GM12873 (cell line): Measurements from ENCODE around the gene MCM6.

Experiments used
- TF ChIP-seq, protein P1 (sequence below): IDR thresholded peaks from 2 replicates; pipeline ENCODE4 v1.5.1; 2012; ENCODE audit warnings: low read depth, mild to moderate bottlenecking, moderate library complexity, low read length, control low read depth; ENCODE audit not compliant: insufficient read depth; ENCODE audit errors: missing control alignments

The MCM6 gene

DNA sequence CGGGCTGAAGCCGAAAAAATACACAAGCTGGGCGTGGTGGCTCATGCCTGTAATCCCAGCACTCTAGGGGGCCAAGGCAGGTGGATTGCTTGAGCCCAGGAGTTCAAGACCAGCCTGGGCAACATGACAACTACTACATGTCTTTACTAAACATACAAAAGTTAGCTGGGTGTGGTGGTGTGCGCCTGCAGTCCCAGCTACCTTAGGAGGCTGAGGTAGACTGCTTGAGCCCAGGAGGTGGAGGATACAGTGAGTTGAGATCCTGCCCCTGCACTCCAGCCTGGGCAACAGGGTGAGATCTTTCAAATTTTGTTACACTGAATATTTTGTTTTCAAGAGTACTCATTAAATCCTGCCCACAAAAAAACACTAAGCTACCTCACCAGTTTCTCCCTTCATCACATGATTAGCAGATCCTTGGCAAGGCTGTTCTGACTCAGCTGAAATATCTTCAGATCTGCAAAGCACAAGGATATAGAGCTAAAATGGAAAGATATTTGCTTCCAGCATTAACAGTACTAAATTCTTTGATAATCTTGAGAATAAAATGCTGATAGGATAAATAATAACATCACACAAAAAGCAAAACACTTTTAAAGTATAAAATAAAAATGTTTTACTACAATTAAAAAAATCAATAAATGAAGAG lies 28.2 kb upstream of the MCM6 start:
- TF ChIP-seq, protein P1, sequence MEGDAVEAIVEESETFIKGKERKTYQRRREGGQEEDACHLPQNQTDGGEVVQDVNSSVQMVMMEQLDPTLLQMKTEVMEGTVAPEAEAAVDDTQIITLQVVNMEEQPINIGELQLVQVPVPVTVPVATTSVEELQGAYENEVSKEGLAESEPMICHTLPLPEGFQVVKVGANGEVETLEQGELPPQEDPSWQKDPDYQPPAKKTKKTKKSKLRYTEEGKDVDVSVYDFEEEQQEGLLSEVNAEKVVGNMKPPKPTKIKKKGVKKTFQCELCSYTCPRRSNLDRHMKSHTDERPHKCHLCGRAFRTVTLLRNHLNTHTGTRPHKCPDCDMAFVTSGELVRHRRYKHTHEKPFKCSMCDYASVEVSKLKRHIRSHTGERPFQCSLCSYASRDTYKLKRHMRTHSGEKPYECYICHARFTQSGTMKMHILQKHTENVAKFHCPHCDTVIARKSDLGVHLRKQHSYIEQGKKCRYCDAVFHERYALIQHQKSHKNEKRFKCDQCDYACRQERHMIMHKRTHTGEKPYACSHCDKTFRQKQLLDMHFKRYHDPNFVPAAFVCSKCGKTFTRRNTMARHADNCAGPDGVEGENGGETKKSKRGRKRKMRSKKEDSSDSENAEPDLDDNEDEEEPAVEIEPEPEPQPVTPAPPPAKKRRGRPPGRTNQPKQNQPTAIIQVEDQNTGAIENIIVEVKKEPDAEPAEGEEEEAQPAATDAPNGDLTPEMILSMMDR: no peak

DNA sequence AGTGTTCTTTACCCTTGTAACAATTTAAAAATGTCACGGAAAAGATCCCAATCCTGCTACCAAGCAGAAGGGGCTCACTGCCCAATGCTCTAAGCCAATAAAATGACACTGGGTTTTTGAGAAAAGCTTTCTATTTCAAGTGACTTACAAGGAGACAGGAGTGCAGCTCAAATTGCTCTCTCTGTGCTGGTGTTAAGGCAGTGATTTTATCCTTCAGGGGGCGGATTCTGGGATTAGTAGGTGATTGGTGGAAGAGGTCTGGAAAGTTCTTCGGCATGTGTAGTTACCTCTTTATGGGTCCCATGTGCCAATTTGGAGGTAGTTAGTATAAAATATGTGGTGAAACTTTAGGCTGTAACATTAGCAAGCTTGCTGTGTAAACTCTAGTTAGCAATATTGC lies 27.4 kb upstream of the MCM6 start:
- TF ChIP-seq, protein P1: no peak

DNA sequence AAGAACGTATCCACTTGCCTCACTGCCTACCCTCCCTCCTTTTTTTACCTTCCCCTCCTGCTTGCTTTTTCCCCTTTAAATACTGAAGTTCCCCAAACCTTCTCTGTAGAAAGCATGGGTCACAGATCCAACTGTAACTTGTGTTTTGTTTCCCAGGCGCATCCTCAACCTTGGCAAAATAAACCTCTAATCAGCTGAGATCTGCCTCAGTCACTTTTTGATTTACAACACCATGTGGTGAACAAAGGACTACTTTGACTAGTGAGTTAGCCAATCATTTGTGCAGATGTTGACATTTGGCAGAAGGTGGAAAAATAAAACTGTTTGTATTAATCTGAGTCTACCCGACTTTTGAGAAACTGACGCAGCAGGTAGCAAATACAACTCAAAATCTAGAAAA lies 23.3 kb upstream of the MCM6 start:
- TF ChIP-seq, protein P1: no peak

DNA sequence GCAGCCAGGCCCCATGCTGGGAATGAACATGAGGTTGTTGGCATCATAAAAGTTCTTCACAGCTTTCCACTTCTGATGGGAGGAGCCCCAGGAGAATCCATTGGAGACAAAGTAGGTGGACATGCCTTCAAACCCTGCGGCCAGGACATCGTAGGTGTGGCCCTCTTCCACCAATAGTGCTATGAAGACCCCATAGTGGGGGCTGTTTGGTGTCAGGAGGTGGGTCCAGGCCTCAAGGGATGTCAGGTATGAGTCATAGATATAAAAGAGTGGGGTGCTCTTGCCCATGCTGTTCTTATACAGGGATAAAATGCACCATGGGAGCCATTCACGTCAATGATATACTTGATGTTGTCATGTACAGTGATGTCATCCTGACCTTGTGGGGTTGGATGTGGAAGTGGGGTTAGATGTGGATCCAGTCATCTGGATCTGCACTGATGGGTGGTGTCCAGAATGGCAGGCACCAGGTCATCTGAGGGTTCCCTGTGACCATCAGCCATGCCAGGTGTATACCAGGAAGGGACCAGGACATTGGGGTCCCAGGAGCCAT lies 22.1 kb upstream of the MCM6 start:
- TF ChIP-seq, protein P1: no peak

DNA sequence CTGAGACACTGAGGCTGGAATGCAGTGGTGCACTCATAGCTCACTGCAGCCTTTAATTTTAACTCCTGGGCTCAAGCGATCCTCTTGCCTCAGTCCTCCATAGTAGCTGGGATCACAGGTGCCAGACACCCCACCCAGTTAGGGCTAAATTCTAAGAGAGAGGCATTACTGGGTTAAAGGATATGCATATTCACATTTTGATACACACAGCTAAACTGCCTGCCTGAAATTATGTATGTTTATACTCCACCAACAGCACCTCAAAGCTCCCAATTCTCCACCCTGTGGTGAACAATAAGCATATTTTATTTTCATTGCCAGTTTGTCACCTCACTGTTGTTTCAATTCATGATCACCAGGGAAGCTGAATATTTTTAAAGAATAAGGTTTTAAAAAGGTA lies 18.7 kb upstream of the MCM6 start:
- TF ChIP-seq, protein P1: no peak

DNA sequence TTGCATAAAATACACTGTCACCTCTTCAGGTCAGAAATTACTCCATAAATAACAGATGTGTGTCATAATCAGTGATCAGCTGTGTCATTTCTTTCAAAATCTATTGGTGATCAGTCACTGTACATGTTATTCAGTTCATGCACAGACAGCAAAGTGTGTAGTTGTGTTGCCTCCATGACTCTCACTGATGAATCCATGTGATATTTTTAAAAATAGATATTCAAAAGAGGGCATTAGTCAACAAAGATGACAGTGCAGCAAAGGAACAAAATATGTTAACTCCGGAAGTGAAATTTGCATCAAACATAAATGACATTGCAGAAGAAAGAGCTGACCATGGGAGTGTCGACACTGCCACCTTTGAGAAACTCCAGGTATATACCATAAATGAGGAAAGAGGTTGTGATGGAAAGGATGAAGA lies 17.1 kb upstream of the MCM6 start:
- TF ChIP-seq, protein P1: no peak

DNA sequence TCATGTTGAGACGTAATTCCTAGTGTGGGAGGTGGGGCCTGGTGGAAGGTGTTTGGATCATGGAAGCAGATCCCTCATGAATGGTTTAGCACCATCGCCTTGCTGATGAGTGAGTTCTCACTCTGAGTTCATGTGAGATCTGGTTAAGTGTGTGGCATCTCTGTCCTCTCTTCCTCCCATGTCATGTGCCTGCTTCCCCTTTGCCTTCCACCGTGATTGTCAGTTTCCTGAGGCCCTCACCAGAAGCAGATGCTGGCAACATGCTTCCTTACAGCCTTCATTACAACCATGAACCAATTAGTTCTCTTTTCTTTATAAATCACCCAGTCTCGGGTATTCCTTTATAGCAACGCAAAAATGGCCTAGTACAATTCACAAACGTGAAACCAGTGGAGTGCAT lies 14.6 kb upstream of the MCM6 start:
- TF ChIP-seq, protein P1: no peak
